GM19438 (cell line): Measurements from ENCODE around the gene NADSYN1.

Source experiments
- ATAC-seq: cut with Tn5 transposase; IDR thresholded peaks from one replicate; pipeline ENCODE4 v1.9.1; 2021; ENCODE audit warnings: low read depth; ENCODE audit not compliant: unreplicated experiment

Gene NADSYN1

DNA sequence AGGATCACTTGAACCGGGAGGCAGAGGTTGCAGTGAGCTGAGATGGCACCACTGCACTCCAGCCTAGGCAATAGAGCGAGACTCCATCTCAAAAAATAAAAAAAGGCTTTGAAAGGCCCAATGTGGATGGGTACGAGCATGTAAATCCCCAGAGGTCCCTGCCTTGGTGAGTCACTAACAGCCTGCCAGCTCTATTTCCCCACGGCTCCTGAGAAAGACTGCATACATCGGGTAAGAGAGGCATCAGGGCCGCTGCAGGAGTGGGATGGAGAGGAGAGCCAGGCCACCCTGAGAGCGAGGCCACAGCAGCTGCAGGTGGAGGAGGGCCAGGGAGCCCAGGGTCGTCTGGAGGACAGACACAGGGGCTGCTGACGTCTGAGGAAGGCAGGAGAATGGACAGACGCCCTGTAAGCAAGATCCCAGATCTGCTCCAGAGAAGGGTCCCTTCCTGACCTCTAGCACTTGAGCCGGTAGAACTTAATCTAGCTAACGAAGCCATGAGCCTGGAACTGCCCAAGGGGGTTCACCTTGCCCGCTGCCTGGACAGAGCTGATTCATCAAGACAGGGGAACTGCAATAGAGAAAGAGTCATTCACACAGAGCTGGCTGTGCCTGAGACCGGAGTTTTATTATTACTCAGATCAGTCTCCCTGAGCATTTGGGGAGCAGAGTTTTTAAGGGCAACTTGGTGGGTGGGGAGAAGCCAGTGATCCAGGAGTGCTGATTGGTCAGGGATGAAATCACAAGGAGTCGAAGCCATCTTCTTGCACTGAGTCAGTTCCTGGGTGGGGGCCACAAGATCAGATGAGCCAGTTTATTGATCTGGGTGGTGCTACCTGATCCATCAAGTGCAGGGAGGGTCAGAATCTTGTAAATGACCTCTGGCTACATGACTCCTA lies 90.1 kb downstream of the NADSYN1 start:
- no peak for ATAC-seq

DNA sequence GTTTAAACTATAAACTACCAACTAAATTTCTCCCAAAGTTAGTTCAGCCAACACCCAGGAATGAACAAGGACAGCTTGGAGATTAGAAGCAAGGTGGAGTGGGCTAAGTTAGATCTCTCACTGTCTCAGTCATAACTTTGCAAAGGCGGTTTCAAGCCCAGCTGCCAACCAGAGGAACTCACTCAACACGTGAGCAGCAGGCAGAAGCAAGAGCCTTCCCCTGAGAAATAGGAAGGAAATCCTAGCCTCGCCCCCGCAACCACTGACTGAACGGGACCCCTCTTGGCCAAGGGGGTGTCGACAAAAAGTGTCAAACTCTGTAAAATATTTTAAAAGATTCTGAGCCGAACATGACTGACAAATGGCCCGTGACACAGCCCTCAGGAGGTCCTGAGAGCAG lies 90.9 kb downstream of the NADSYN1 start:
- no peak for ATAC-seq

DNA sequence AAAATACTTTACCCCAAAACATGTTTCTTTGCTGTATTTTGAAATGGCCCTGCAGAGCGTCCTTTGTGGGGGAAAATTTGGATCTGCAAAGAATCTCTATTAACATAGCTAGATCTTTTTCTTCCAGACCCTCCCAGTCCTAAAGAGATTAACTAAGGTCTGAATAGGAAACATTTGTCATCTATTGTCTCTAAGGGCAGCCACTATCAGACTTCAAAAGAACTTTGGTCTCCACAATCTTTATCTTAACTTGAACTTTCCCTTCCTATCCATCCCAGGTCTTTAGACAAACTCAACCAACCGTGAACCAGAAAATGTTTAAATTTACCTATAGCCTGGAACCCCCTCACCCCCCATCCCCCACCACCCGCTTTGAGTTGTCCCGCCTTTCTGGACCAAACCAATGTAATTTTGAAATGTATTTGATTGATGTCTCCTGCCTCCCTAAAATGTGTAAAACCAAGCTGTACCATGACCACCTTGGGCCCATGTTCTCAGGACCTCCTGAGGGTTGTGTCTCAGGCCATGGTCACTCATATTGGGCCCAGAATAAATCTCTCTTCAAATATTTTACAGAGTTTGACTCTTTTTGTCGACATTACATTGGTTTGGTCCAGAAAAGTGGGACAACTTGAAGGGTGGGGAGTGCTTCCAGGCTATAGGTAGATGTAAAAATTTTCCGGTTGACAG lies 91.7 kb downstream of the NADSYN1 start:
- no peak for ATAC-seq

DNA sequence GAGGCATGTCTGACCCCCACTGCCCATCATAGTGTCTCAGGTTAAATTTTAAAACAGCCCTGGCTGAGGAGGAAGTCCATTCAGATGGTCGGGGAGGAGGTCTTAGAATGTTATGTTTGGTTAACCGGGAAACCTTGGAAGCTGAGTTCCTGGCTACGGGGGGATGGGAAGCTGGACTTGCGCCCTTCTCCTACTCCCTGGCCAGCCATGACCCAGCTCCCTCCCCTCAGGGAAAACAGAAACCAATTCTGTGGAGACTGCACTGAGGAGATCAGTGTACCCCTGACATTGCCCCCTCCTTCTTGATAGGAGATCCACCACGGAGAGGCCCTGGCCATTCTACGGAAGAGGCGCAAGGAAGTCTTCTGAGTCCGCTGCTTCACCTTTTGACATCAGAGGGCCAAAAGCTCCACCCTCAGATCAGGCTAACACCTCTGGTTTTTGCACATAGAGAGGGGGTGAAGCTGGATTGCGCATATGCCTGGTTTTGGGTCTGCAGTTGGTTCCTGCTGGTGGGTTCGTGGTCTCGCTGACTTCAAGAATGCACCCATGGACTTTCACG lies 92.5 kb downstream of the NADSYN1 start:
- no peak for ATAC-seq

DNA sequence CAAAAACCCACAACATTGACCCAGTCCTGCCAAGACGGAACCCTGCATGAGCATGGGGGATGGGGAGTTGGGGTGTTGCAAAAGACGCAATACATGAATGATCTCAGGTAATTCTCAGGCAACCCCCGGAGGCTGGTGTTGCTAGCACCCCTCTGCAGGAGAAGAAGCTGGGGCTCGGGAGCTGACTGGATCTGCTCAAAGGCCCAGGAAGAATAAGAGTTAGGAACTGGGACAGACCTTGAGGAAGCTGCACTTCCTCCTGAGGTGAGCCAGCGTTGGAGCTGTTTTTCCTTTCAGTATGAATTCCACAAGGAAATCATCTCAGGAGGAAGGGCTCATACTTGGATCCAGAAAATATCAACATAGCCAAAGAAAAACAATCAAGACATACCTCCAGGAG lies 95.1 kb downstream of the NADSYN1 start, which contains the start of gene KRTAP5-9:
Gene KRTAP5-9, plus strand, starts transcription at position 301 of the 400 bp plus-strand sequence. CDS start 238 bp downstream, outside the sequence.
- no peak for ATAC-seq

- ATAC-seq: no peak
These were observed 95.7 kb downstream of the NADSYN1 start for GRCh38 chr11:71548716-71549151.
